Activated CD8-positive, alpha-beta memory T cell treated with anti-CD3 and anti-CD28 coated beads for 48 hours (primary cell): ENCODE data around the gene SMAD7.

Experiments
- DNase-seq, 3 experiments: peaks; one replicate each; pipeline ENCODE4 v3.0.0-alpha.2; 2020; ENCODE audit warnings: low read depth in 2 of 3, low spot score in 2 of 3

The SMAD7 gene

DNA sequence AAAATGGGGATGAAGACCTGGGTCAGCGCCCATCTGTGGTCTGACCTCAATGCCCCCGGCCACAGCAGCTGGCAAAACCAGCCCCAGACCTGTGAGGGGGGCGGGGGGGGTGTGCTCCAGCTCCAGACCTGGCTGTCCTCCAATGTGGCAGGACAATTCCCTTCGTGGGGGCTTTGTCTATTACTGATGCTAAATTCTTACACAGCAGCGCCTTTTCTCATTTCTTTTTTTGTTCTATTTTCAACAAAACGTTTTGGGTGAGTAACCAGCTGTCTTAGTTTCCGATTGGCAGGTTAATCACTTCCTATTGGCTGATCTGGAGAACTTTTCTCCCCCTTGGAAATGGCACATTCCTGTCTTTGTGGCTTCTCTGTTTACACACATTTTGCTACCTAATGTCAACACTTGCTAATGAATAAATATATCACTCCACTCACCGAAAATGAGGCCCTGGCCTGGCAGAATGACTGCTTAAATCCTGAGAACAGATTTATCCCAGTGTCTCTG is 4.4 kb downstream of the SMAD7 start:
- no peak for DNase-seq

- no peak for DNase-seq
Measured at GRCh38 chr18:48945953-48946217, 4.9 kb downstream of the SMAD7 start.

DNA sequence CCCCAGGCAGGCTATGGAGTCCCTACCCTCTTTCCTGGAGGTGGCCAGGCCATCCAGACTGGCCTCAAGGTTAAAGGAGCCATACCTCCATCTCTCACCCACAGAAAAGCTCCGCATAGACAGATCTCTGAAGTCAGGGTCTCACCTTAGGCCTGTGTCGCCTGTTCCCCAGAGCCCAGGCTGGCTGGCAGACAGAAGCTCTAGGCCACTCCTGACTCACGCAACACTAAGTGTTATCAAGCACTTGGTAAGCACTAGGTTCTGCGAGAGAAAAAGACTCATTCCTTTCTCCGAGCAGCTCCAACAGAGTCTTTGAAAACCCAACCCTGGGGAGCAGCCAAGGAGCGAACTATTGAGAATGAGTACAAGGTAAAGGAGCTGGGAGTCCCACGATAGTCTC is 6.1 kb downstream of the SMAD7 start:
- DNase-seq, result no peak

DNA sequence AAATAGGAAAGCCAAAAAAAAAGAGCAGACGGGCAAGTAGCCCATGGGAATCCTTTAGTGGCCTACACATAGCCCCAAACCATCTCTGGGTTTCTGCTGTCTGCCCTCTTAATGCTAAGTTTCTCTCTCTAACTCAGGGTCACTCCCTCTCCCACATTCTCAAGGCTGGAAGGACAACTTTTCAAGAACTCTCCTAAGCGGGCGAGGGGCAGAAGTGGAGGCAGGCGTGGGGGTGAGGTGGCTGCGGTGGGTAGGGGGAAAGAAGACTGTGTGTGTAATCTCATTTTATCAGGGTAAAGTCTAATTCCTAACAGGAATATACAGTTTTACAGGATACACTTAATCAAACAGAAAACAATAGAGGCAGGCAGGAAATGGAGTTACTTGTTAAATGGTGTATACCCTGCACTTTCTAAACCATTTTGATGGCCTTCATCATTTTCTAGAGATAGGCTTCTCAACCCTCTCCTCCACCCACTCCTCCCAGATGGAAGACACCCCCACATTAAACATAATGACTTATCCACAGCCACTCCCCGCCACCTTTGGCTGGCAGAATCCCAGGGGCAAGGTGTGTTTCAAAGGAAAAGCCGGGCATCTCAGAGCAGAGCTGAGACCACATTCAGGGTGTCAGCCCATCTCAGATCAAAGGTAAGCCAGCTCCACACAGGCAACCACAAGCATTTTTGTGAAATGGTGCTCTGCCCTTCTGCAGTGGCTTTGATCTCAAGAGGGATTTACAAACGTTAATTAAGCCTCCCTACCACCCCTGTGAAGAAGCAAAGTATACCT is 6.8 kb downstream of the SMAD7 start:
- DNase-seq, result no peak

DNA sequence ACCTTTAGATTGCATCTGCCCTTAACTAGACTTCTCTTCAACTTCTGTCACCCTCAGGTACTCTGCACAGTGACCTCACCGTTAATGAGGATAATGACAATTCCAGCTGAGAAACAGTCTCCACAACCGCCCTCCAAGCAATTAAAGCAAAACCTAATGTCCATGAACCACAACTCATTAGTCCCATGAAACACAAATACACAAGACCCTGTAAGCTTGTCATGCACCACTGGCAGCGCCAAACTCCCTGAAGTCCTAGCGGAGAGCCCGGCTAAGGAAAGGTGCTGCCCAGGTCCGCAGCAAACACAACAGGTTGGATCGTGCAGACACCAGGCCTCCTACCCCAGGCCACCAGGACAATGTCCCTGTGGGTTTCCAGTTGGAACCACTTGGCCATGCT is 7.4 kb downstream of the SMAD7 start:
- DNase-seq, result no peak

- DNase-seq, result no peak
Measured at GRCh38 chr18:48942554-48943261, 8.1 kb downstream of the SMAD7 start.

- DNase-seq, result no peak
Measured at GRCh38 chr18:48942086-48942485, 8.7 kb downstream of the SMAD7 start.

GRCh38 chr18:48941672-48942071 is 9.1 kb downstream of the SMAD7 start:
- no peak for DNase-seq

GRCh38 chr18:48940854-48941611 is 9.7 kb downstream of the SMAD7 start:
- peak in 2 of 3 experiments; percentile 41 to 62 for DNase-seq

DNA sequence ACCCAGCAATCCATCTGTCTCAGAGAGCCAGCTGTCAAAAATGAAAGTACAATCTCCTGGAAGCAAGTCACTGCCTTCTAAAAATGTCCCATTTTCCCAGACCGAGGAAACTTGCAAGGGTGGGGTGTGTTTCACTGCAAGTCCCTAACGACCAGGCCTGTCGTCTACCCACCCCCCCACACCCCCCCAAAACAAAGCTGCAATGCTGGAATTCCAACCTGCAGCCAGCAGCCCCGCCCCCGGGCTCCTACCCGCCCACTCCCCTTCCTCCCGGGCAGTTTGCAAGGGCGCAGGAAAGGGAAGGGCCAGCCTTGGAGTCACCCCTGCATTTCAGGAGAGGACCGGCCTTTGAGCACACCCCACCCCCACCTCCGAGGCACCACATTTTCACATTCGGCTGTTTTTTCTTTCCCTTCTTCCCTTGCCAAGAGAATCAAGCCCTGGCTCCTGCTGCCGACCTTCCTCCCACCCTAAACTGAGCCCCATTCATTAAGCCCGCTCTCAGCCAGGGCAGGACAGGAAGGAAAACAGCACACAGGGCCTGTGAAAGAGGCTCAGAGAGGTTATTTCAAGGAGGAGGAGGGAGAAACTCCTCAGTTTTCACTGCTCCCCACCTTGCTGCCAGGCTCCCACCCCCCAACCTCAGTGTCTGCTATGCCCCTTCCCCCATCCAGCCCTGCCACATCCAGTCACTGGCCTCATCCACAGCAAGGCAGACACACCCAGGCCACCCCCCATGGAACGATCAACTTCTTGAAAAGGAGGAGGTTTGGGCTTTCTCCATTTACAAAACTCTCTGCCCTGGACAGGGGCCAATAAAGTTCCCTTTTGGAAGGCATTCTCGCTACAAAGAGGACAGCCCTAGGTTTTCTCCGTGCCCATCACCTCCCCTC is 11.3 kb downstream of the SMAD7 start:
- DNase-seq, result no peak

- no peak for DNase-seq
Measured at GRCh38 chr18:48938827-48939204, 11.9 kb downstream of the SMAD7 start.

DNA sequence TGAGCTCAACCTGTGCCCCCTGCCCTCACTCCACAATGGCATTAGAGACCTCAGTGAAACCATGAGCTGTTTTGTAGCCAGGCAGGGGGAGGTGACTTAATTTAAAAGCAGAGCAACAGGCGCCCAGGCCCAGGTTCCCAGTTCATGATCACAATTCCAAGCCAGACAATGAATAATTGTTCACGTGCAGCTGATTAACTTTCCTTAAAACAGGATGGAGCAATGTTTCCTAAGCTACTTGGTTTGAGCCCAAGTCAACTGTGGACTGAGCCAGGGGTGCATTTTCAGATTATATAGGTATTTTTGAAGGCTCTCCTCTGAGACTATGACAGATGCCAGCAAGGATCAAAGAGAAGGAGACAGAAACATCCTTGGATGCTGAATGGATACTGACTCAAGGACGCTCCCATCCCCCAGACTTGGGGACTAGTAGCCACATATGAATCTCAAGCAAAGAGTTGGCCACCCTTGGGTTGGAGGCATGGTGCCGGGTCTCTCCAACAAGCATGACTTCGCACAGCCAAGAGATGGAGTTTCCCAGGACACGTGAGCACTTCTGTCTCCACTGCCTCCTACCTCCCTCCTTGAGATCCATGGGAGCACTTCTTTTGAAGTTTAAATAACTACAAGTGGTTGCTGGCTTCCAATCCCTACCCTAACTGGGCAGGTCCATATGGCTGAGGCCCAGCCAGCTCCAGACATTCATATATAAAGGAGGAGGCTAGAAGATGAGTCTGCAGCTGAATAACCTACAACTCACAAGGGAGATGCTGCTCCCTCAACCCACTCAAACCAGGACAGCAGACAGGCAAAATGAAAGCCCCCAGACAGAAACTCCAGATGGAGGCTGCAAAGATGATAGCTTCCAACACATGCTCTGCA is 12.7 kb downstream of the SMAD7 start:
- no peak for DNase-seq

DNA sequence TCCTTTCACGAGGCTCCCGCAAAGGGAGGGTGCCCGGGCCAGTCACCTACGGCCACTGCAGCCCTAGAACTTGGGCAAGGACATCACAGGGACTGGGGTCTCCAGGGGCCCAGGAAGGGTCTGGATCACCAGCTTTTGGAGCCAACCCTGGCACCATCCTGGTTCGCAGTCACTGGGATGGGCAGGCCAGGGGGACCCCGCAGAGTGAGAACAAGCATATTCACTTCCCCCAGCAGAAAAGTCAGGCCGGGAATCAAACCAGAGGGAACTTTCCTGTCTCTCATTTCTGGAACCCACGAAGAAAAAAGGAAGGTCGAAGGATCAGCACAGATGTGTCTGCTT is 15.4 kb downstream of the SMAD7 start:
- DNase-seq, result no peak

- no peak for DNase-seq
Measured at GRCh38 chr18:48934723-48935432, 15.9 kb downstream of the SMAD7 start.

GRCh38 chr18:48934415-48934722 is 16.4 kb downstream of the SMAD7 start:
- no peak for DNase-seq

DNA sequence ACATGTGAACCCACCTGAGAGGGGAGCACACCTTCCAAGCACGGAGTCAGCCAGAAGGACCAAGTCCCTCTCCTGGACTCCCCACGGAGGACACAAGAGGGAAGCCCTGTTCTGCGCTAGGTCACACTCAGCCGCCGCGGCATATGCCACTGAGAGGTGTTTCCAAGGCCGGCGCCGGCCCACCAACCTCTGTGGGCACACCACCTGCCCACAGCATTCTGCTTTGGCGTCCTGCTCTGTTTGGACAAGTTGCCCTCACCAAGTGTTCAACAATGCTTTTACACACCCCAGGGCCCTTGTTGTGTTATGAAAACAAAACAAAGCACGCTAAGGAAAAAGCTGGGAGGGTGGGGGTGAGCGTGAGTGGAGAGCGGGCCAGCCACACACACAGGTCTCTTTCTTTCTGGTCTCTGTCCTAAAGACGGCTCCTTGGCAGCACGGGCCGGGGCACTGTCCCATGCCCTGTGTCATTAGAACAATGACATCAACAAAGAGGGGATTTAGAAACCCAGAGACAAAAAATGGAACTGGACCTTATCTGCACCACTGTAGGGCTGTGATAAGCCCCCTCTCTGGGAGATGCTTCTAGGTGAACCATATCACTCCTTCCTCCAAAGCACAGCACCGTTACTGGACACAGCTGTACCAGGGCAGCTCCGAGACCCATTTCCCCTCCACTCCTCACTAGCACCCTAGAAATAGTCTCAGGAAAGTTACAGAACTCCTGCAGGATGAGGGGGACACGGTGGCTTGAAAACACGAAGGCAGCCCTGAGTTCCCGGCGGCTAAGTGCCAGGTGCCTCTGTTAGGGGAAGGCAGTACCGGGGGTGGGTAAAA is 17.0 kb downstream of the SMAD7 start:
- DNase-seq, result no peak

DNA sequence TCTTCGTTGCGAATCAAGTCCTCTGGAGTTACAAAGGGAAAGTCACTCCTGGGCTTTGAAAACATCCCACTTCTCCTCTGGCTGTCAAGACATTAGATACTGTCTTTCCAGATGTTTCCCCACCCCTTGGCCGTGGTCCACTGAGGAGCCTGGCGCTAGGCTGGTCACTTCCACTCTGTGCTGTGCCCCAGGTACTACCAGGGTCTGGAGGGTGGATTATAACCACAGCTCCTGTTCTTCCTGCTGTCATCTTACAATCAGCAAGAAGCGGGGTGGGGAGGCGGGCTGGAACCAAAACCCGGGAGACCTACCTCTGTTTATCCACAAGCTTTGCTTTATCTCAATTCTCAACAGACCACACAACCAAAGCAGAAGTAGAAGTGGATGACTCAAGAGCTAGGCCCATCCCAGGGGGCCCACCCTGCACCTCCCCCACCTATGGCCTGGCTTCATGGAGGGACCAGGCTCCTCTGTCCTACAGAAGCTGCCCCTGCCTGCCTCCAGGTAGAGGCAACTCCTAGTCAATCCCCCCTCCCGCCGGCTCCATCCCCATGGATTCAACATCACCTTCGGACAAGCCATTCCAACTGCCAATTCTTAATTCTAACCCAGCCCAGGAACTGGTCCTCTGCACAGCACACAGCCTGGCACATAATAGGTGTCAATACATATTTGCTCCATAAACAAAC is 17.8 kb downstream of the SMAD7 start:
- DNase-seq, result no peak

DNA sequence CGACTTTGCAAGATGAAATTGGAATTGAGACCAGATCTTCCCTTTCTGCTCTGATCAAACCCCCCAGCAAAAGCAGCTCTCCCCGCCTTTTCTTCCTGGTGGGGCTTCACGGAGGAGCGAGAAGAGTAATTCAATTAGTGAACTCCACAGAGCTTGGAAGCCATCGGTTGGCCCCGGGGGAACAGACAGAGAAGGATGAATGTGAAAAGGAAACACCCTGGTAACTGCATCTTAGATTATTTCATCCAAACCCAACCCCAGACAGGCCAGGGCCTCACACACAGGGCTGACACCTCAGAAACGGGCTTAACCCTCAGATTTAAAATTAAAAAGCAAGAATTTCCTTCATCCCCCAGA is 18.3 kb downstream of the SMAD7 start:
- no peak for DNase-seq
